ENCODE data around the gene AIFM3.
"Not testable (repeated sequence)": the region's sequence is repeated elsewhere in the genome, so short reads cannot be mapped to it uniquely, and the experiment has no call there.

- TF ChIP-seq CTCF (IDR thresholded peaks at IDR 0.05; ENCODE audit: poor library complexity, severe bottlenecking); REST (IDR thresholded peaks at IDR 0.05; ENCODE audit: borderline replicate concordance): not testable (repeated sequence)
Measured at GRCh38 chr22:20930435-20930834, 36.6 kb upstream of the AIFM3 start.

All from neural cell (in vitro differentiated cells).